SH-SY5Y (cell line): Measurements from ENCODE around the gene CREB3L2.

Experiments
- GATA2 ChIP-seq: IDR thresholded peaks from 2 replicates; pipeline ENCODE4 v1.6.1; 2011; ENCODE audit warnings: mild to moderate bottlenecking, low read depth, low read length
- GATA3 ChIP-seq: IDR thresholded peaks from 2 replicates; pipeline ENCODE4 v1.6.1; 2011; ENCODE audit warnings: low read depth, mild to moderate bottlenecking, low read length, moderate library complexity

CREB3L2 gene

GRCh38 chr7:137934941-137935883 lies 66.7 kb downstream of the CREB3L2 start:
- TF ChIP-seq GATA2, result no peak
- TF ChIP-seq GATA3, result no peak

- TF ChIP-seq GATA2, result no peak
- no peak for TF ChIP-seq GATA3
Measured at GRCh38 chr7:137934176-137934826, 67.6 kb downstream of the CREB3L2 start.

GRCh38 chr7:137933270-137934017 lies 68.4 kb downstream of the CREB3L2 start:
- no peak for TF ChIP-seq GATA2
- TF ChIP-seq GATA3, result no peak

- TF ChIP-seq GATA3, result no peak
- TF ChIP-seq GATA2, result peak; percentile 53
Measured at GRCh38 chr7:137932881-137933269, 69.0 kb downstream of the CREB3L2 start.

GRCh38 chr7:137931823-137932222 lies 70.1 kb downstream of the CREB3L2 start:
- no peak for TF ChIP-seq GATA3
- TF ChIP-seq GATA2, result no peak

GRCh38 chr7:137930581-137930980 lies 71.3 kb downstream of the CREB3L2 start:
- no peak for TF ChIP-seq GATA3

GRCh38 chr7:137928626-137929025 lies 73.3 kb downstream of the CREB3L2 start:
- TF ChIP-seq GATA3, result no peak
- no peak for TF ChIP-seq GATA2

GRCh38 chr7:137927386-137927785 lies 74.5 kb downstream of the CREB3L2 start:
- TF ChIP-seq GATA3, result no peak
- TF ChIP-seq GATA2, result no peak

GRCh38 chr7:137925754-137926153 lies 76.1 kb downstream of the CREB3L2 start:
- TF ChIP-seq GATA2 (no peak), GATA3 (no peak)

- no peak for TF ChIP-seq GATA3
- no peak for TF ChIP-seq GATA2
Measured at GRCh38 chr7:137925091-137925490, 76.8 kb downstream of the CREB3L2 start.

- TF ChIP-seq GATA3, result no peak
- TF ChIP-seq GATA2, result no peak
Measured at GRCh38 chr7:137923380-137923779, 78.5 kb downstream of the CREB3L2 start.

- no peak for TF ChIP-seq GATA2
- no peak for TF ChIP-seq GATA3
Measured at GRCh38 chr7:137920637-137921399, 81.1 kb downstream of the CREB3L2 start.

GRCh38 chr7:137919987-137920386 lies 81.9 kb downstream of the CREB3L2 start:
- TF ChIP-seq GATA3 (no peak), GATA2 (no peak)
